Neural cell (in vitro differentiated cells): Measurements from ENCODE around the gene CDC25C.
"Not testable (repeated sequence)": the region's sequence is repeated elsewhere in the genome, so short reads cannot be mapped to it uniquely, and the experiment has no call there.

ENCODE experiments used
- CTCF ChIP-seq: fragments of 450-650 bp; IDR thresholded peaks from 2 replicates; pipeline ENCODE4 v1.5.1; 2014; ENCODE audit warnings: antibody characterized with exemption, mild to moderate bottlenecking, moderate library complexity; ENCODE audit not compliant: poor library complexity, severe bottlenecking
- TAF1 ChIP-seq: IDR thresholded peaks from 2 replicates; pipeline ENCODE4 v1.6.1; 2012; ENCODE audit warnings: low read depth

GRCh38 chr5:138247800-138248199, 83.8 kb downstream of the CDC25C start:
- not testable (repeated sequence) for TF ChIP-seq CTCF, TAF1
